Adrenal gland (tissue), 5 donors: ENCODE measurements around the gene FLRT1.

Experiments
- POLR2A ChIP-seq, 2 donors: fragments of 450-650 bp; IDR thresholded peaks; one replicate each; pipeline ENCODE4 v1.6.1; 2017; ENCODE audit warnings: antibody characterized with exemption in 2 of 2, mild to moderate bottlenecking in 2 of 2, moderate library complexity in 1 of 2
- TF ChIP-seq, protein P1 (sequence below), 6 experiments: fragments of 450-650 bp in 4 of 6; fragments of 200-600 bp in 2 of 6; sonication (generic) in 1 of 6; IDR thresholded peaks; 1 replicate in 5 of 6; 2 replicates in 1 of 6; pipeline versions ENCODE4 v1.5.1 to v1.8.0; 2016 to 2021; ENCODE audit warnings: antibody characterized with exemption in 6 of 6, mild to moderate bottlenecking in 2 of 6, moderate library complexity in 1 of 6
- donor health status: DM: no; HTN: no; CAD: no.

DNA sequence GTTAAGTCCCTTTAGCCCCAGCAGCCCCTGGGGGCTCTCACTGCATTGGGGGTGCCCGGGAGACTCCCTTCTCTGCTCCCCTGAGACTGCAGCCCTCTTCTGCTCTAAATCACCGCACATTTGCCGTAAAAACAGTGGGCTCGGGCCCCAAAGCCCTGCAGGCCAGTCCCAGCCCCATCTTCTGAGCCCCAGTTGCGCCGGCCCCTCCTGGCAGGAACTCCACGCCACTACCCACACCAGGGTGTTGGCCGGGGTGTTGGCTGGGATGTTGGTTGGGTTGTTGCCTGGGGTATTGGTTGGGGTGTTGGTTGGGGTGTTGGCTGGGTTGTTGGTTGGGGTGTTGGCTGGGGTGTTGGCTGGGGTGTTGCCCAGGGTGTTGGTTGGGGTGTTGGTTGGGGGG lies 26.0 kb upstream of the FLRT1 start:
- TF ChIP-seq, protein P1, sequence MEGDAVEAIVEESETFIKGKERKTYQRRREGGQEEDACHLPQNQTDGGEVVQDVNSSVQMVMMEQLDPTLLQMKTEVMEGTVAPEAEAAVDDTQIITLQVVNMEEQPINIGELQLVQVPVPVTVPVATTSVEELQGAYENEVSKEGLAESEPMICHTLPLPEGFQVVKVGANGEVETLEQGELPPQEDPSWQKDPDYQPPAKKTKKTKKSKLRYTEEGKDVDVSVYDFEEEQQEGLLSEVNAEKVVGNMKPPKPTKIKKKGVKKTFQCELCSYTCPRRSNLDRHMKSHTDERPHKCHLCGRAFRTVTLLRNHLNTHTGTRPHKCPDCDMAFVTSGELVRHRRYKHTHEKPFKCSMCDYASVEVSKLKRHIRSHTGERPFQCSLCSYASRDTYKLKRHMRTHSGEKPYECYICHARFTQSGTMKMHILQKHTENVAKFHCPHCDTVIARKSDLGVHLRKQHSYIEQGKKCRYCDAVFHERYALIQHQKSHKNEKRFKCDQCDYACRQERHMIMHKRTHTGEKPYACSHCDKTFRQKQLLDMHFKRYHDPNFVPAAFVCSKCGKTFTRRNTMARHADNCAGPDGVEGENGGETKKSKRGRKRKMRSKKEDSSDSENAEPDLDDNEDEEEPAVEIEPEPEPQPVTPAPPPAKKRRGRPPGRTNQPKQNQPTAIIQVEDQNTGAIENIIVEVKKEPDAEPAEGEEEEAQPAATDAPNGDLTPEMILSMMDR (IDR thresholded peaks at IDR 0.05) = no peak
- no peak for TF ChIP-seq POLR2A (IDR thresholded peaks at IDR 0.05)
